ENCODE results near the gene ATP8B1. TPM values are rescaled to one million over a fixed set of nuclear protein-coding genes. Genes with fewer than 3 reads are reported as not detected.

The ATP8B1 gene
- total RNA-seq, 1 donor from 2014 or later: 66.7 TPM

DNA sequence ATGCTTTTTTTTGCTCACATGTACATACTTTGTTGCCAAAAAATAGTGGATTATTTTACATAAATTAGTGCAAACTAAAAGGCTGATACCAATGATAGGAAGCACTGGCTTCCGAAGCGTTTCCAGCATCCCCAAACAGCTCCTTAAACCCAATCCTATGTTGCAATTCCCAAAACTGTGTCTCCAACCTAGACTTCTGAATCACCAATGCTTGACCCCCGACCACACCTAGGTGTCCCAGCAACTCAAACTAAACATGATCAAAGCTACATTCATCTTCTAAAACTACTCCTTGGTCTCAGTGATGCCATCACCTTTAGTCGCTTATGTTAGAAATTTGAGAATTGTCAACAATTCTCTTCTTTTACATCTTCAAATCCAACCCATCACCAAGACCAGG is 13.4 kb downstream of the ATP8B1 start:
- H3K27ac Mint-ChIP-seq (ENCODE audit: unreplicated experiment): no peak overlapping the region
- no peak for DNase-seq (ENCODE audit: low spot score)
- H3K4me3 Mint-ChIP-seq (ENCODE audit: unreplicated experiment): no peak overlapping the region
- no peaks in the 10 kb centered on the region for H3K9me3 Mint-ChIP-seq (ENCODE audit: unreplicated experiment)
- H3K36me3 Mint-ChIP-seq (ENCODE audit: low read depth, unreplicated experiment): peaks cover 18% of the 10 kb centered on the region
- peaks cover 71% of the 10 kb centered on the region for H3K4me1 Mint-ChIP-seq (ENCODE audit: unreplicated experiment)
- TF ChIP-seq, protein P1, sequence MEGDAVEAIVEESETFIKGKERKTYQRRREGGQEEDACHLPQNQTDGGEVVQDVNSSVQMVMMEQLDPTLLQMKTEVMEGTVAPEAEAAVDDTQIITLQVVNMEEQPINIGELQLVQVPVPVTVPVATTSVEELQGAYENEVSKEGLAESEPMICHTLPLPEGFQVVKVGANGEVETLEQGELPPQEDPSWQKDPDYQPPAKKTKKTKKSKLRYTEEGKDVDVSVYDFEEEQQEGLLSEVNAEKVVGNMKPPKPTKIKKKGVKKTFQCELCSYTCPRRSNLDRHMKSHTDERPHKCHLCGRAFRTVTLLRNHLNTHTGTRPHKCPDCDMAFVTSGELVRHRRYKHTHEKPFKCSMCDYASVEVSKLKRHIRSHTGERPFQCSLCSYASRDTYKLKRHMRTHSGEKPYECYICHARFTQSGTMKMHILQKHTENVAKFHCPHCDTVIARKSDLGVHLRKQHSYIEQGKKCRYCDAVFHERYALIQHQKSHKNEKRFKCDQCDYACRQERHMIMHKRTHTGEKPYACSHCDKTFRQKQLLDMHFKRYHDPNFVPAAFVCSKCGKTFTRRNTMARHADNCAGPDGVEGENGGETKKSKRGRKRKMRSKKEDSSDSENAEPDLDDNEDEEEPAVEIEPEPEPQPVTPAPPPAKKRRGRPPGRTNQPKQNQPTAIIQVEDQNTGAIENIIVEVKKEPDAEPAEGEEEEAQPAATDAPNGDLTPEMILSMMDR (IDR thresholded peaks at IDR 0.05; ENCODE audit: unreplicated experiment): no peak
- peaks cover 6% of the 10 kb centered on the region for H3K27me3 Mint-ChIP-seq (ENCODE audit: unreplicated experiment)

DNA sequence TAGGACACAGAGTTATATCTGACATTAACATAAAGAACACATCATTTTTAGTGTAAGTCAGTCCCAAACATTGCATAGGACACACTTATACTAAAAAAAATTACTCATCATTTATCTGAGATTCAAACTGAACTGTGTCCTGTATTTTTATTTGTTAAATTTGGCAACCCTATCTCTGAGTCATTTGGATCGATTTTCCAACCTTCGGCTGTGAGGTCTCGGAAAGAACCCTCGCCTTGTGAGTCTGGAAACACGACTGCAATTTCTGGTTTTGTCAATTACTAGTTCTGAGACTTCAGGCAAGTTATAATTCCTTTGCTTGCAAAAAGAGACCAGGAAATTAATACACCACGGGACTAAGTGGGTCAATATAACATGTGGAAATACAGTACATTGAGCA is 14.0 kb downstream of the ATP8B1 start:
- Mint-ChIP-seq H3K36me3 (ENCODE audit: low read depth, unreplicated experiment) (peaks cover 13% of the 10 kb centered on the region), H3K9me3 (ENCODE audit: unreplicated experiment) (no peaks in the 10 kb centered on the region), H3K27ac (ENCODE audit: unreplicated experiment) (no peak overlapping the region), H3K27me3 (ENCODE audit: unreplicated experiment) (peaks cover 3% of the 10 kb centered on the region), H3K4me3 (ENCODE audit: unreplicated experiment) (no peak overlapping the region), H3K4me1 (ENCODE audit: unreplicated experiment) (peaks cover 71% of the 10 kb centered on the region)
- no peak for DNase-seq (ENCODE audit: low spot score)
- TF ChIP-seq, protein P1 (IDR thresholded peaks at IDR 0.05; ENCODE audit: unreplicated experiment): no peak

DNA sequence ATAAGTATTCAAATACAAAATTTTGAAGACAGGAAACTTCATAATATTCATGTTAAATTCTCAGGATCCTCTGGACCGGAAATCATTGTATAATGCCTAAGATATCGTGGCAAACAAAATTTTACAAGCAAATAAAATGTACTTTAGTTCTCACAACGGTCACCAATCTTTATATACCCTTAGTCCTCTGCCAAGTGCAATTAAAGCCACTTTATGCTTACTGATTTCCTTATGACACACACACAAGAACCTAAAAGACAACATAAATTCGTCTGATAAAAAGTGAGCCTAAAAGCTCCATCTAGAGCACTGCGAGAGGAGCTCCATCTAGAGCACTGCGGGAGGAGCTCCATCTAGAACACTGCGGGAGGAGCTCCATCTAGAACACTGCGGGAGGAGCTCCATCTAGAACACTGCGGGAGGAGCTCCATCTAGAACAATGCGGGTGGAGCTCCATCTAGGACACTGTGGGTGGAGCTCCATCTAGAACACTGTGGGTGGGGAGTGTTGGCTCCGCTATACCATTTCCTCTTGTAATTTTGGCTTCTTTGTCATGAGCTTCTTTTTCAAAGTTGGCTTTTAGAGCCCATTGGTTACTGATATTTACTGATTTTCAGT is 15.9 kb downstream of the ATP8B1 start:
- Mint-ChIP-seq H3K36me3 (ENCODE audit: low read depth, unreplicated experiment) (peaks cover 7% of the 10 kb centered on the region), H3K9me3 (ENCODE audit: unreplicated experiment) (no peaks in the 10 kb centered on the region), H3K27me3 (ENCODE audit: unreplicated experiment) (peaks cover under 1% of the 10 kb centered on the region), H3K4me1 (ENCODE audit: unreplicated experiment) (peaks cover 67% of the 10 kb centered on the region), H3K27ac (ENCODE audit: unreplicated experiment) (peak overlapping the region; percentile 9), H3K4me3 (ENCODE audit: unreplicated experiment) (no peak overlapping the region)
- TF ChIP-seq, protein P1 (IDR thresholded peaks at IDR 0.05; ENCODE audit: unreplicated experiment): no peak
- DNase-seq (ENCODE audit: low spot score): no peak

DNA sequence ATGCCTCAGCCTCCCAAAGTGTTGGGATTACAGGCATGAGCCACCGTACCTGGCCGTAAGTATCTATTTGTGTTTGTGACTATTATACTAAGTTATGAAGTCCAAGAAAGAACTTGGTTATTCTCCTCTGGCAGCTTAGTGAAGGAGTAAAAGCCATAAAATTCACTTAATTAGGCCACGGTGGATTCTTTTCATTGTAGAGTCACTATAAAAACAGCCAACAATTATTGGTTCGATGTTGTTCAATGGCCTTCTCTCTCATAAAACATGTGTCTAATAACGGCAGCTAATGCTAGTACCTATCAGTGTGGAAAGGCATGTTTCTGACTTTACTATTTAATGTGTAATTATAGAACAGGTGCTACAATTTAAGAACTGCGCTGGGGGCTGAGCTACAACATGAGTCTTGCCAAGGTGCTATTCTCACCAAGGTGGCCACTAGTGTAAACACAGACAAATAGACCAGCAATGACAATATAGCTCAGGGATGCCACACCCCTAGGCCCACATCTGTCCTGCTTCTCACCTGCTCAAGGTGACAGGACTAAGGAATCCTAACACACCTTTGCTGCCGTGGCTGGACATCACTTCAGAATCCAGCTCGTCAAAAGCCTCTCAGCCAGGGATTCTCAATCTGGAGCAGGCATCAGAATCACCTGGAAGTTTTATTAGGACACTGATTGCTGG is 17.2 kb downstream of the ATP8B1 start:
- Mint-ChIP-seq H3K9me3 (ENCODE audit: unreplicated experiment) (no peaks in the 10 kb centered on the region), H3K4me1 (ENCODE audit: unreplicated experiment) (peaks cover 69% of the 10 kb centered on the region), H3K27me3 (ENCODE audit: unreplicated experiment) (no peaks in the 10 kb centered on the region), H3K4me3 (ENCODE audit: unreplicated experiment) (no peak overlapping the region), H3K27ac (ENCODE audit: unreplicated experiment) (no peak overlapping the region), H3K36me3 (ENCODE audit: low read depth, unreplicated experiment) (peaks cover 4% of the 10 kb centered on the region)
- no peak for DNase-seq (ENCODE audit: low spot score)
- TF ChIP-seq, protein P1 (IDR thresholded peaks at IDR 0.05; ENCODE audit: unreplicated experiment): no peak

GRCh38 chr18:57784801-57785114 is 18.4 kb downstream of the ATP8B1 start:
- H3K36me3 Mint-ChIP-seq (ENCODE audit: low read depth, unreplicated experiment): peaks cover 4% of the 10 kb centered on the region
- no peaks in the 10 kb centered on the region for H3K9me3 Mint-ChIP-seq (ENCODE audit: unreplicated experiment)
- no peak for DNase-seq (ENCODE audit: low spot score)
- H3K4me3 Mint-ChIP-seq (ENCODE audit: unreplicated experiment): no peak overlapping the region
- no peaks in the 10 kb centered on the region for H3K27me3 Mint-ChIP-seq (ENCODE audit: unreplicated experiment)
- peaks cover 71% of the 10 kb centered on the region for H3K4me1 Mint-ChIP-seq (ENCODE audit: unreplicated experiment)
- H3K27ac Mint-ChIP-seq (ENCODE audit: unreplicated experiment): peak overlapping the region; percentile 61
- TF ChIP-seq, protein P1 (IDR thresholded peaks at IDR 0.05; ENCODE audit: unreplicated experiment): no peak
